Measurements from ENCODE around the gene FAM53A. TPM values are rescaled to one million over a fixed set of nuclear protein-coding genes. Genes with fewer than 3 reads are reported as not detected.

Gene FAM53A
- total RNA-seq, 4 donors from 2014 or later = 1.2 to 18.4 (median 4.9) TPM

- WGBS, 2 donors (ENCODE audit: low coverage in 1 of 2) = 87 to 90% methylated on average over 7 to 8 of the region's 17 CpGs
- Histone ChIP-seq H3K36me3 (no peaks in the 10 kb centered on the region), H3K9me3 (peaks cover 0 to 13% (median 0%) of the 10 kb centered on the region in 3 donors), H3K27ac (no peak overlapping the region), H3K4me1 (no peaks in the 10 kb centered on the region), H3K27me3 (peaks cover 12% of the 10 kb centered on the region), H3K4me3 (no peak overlapping the region)
- no peak for TF ChIP-seq POLR2AphosphoS5 (IDR thresholded peaks at IDR 0.05)
- no peak for TF ChIP-seq CTCF (IDR thresholded peaks at IDR 0.05)
- no peak for TF ChIP-seq EP300 (IDR thresholded peaks at IDR 0.05)
- TF ChIP-seq POLR2A (IDR thresholded peaks at IDR 0.05) = no peak
- ATAC-seq = no peak
Observed at GRCh38 chr4:1614049-1614448, 70.1 kb downstream of the FAM53A start.

- 100% methylated on average over 1 of the region's 9 CpGs; no CpG with 5 or more reads in 1 of the 2 donors for WGBS, 2 donors (ENCODE audit: low coverage in 1 of 2)
- peaks cover 21% of the 10 kb centered on the region for H3K27me3 ChIP-seq
- no peak overlapping the region for H3K27ac ChIP-seq
- H3K4me1 ChIP-seq = no peaks in the 10 kb centered on the region
- H3K36me3 ChIP-seq = no peaks in the 10 kb centered on the region
- TF ChIP-seq CTCF (IDR thresholded peaks at IDR 0.05) (no peak), EP300 (IDR thresholded peaks at IDR 0.05) (no peak), POLR2AphosphoS5 (IDR thresholded peaks at IDR 0.05) (no peak), POLR2A (IDR thresholded peaks at IDR 0.05) (no peak)
- peaks cover 0 to 10% (median 0%) of the 10 kb centered on the region in 3 donors for H3K9me3 ChIP-seq
- ATAC-seq = no peak
- no peak overlapping the region for H3K4me3 ChIP-seq
Observed at GRCh38 chr4:1613099-1613495, 71.0 kb downstream of the FAM53A start.

GRCh38 chr4:1612278-1613098 lies 71.6 kb downstream of the FAM53A start:
- peaks cover 0 to 4% (median 0%) of the 10 kb centered on the region in 3 donors for H3K9me3 ChIP-seq
- ATAC-seq = no peak
- no peaks in the 10 kb centered on the region for H3K36me3 ChIP-seq
- no peak overlapping the region for H3K4me3 ChIP-seq
- TF ChIP-seq POLR2AphosphoS5 (IDR thresholded peaks at IDR 0.05) = no peak
- no peak for TF ChIP-seq EP300 (IDR thresholded peaks at IDR 0.05)
- no peak for TF ChIP-seq CTCF (IDR thresholded peaks at IDR 0.05)
- TF ChIP-seq POLR2A (IDR thresholded peaks at IDR 0.05) = no peak
- WGBS, 2 donors (ENCODE audit: low coverage in 1 of 2) = 71 to 93% methylated on average over 5 to 8 of the region's 29 CpGs
- H3K4me1 ChIP-seq = no peaks in the 10 kb centered on the region
- H3K27ac ChIP-seq = no peak overlapping the region
- H3K27me3 ChIP-seq = peaks cover 28% of the 10 kb centered on the region

GRCh38 chr4:1611501-1611870 lies 72.6 kb downstream of the FAM53A start:
- WGBS, 2 donors (ENCODE audit: low coverage in 1 of 2) = 100% methylated on average over 1 of the region's 9 CpGs; no CpG with 5 or more reads in 1 of the 2 donors
- Histone ChIP-seq H3K4me3 (no peak overlapping the region), H3K4me1 (no peaks in the 10 kb centered on the region), H3K27me3 (peaks cover 37% of the 10 kb centered on the region), H3K9me3 (no peaks in the 10 kb centered on the region), H3K27ac (no peak overlapping the region), H3K36me3 (no peaks in the 10 kb centered on the region)
- ATAC-seq = no peak
- TF ChIP-seq POLR2A (IDR thresholded peaks at IDR 0.05) = no peak
- TF ChIP-seq POLR2AphosphoS5 (IDR thresholded peaks at IDR 0.05) = no peak
- no peak for TF ChIP-seq CTCF (IDR thresholded peaks at IDR 0.05)
- TF ChIP-seq EP300 (IDR thresholded peaks at IDR 0.05) = no peak

Data from gastroesophageal sphincter (tissue), 4 donors.